GM12878 (cell line): Measurements from ENCODE around the gene RAP1B. TPM values are rescaled to one million over a fixed set of nuclear protein-coding genes. Genes with fewer than 3 reads are reported as not detected.

Source experiments
- ATAC-seq: fragments of 200-7000 bp; cut with Tn5 transposase; 3 replicates; pipeline ENCODE4 v1.9.1; 2020; ENCODE audit warnings: mild to moderate bottlenecking, moderate library complexity
- BruUV-seq: library from RNA; stranded (reverse); fragments of 400-500 nt; replicated peaks from 2 replicates; lab custom pipeline; 2021; lab: Mats Ljungman, UMichigan
- CTCF ChIA-PET: fragments of 300-600 bp; sonication (Branson Sonifier 250); formaldehyde crosslinking; extraction: SDS; loops from one replicate; lab custom pipeline; 2021; ENCODE audit warnings: inconsistent platforms; lab: Yijun Ruan, JAX
- POLR2A ChIA-PET: fragments of 350-600 bp; formaldehyde crosslinking; extraction: SDS; loops from one replicate; lab custom pipeline; 2021; ENCODE audit warnings: inconsistent platforms; lab: Charles Lee
- RAD21 ChIA-PET: fragments of 300-600 bp; sonication (Branson Sonifier 250); formaldehyde crosslinking; loops from one replicate; lab custom pipeline; 2023; ENCODE audit warnings: antibody characterized with exemption; ENCODE audit not compliant: unreplicated experiment; lab: Charles Lee
- SMC1A ChIA-PET: fragments of 300-600 bp; sonication (Branson Sonifier 250); formaldehyde crosslinking; loops from one replicate; lab custom pipeline; 2023; ENCODE audit not compliant: unreplicated experiment, uncharacterized antibody; lab: Charles Lee
- DNase-seq: peaks from one replicate; pipeline ENCODE4 v3.0.0-alpha.2; 2011; ENCODE audit warnings: low read depth, low spot score
- FAIRE-seq: peaks from 3 replicates; lab custom pipeline; 2011; peaks lifted over from hg19 to GRCh38; lab: Jason Lieb, UNC
- H2AFZ ChIP-seq: 2 replicates; pipeline ENCODE4 v1.6.0; 2011; ENCODE audit warnings: low read depth, low read length, control low read depth; ENCODE audit not compliant: control insufficient read depth
- H3K27ac ChIP-seq: 2 replicates; pipeline ENCODE4 v1.5.1; 2011; ENCODE audit warnings: control low read depth; ENCODE audit not compliant: control insufficient read depth, insufficient read depth
- H3K27me3 ChIP-seq, 2 experiments: replicated peaks in 1 of 2; 2 replicates each; pipeline versions ENCODE4 v1.6.0 to v1.6.1; 2011; ENCODE audit warnings: low read length in 1 of 2; ENCODE audit not compliant: control insufficient read depth in 2 of 2, insufficient read depth in 2 of 2
- H3K36me3 ChIP-seq, 2 experiments: 2 replicates each; pipeline ENCODE4 v1.5.1; 2011; ENCODE audit warnings: low read length in 1 of 2; ENCODE audit not compliant: control insufficient read depth in 2 of 2, insufficient read depth in 2 of 2
- H3K4me1 ChIP-seq: 2 replicates; pipeline ENCODE4 v1.6.1; 2011; ENCODE audit warnings: mild to moderate bottlenecking, low read length, moderate library complexity, mixed read lengths; ENCODE audit not compliant: control insufficient read depth, insufficient read depth
- H3K4me2 ChIP-seq: 2 replicates; pipeline ENCODE4 v1.6.0; 2011; ENCODE audit warnings: control low read depth; ENCODE audit not compliant: control insufficient read depth, insufficient read depth
- H3K4me3 ChIP-seq: fragments of 200-600 bp; sonication (generic); 2 replicates; pipeline ENCODE4 v1.5.1; 2016
- H3K79me2 ChIP-seq: 2 replicates; pipeline ENCODE4 v1.6.0; 2011; ENCODE audit warnings: low read length; ENCODE audit not compliant: control insufficient read depth, insufficient read depth
- H3K9ac ChIP-seq: 2 replicates; pipeline ENCODE4 v1.8.0; 2011; ENCODE audit warnings: low read length, control low read depth, mixed read lengths; ENCODE audit not compliant: control insufficient read depth, insufficient read depth
- H3K9me3 ChIP-seq: replicated peaks from 3 replicates; pipeline ENCODE4 v1.5.1; 2011; ENCODE audit warnings: mild to moderate bottlenecking, low read length; ENCODE audit not compliant: control insufficient read depth, insufficient read depth
- H4K20me1 ChIP-seq: 2 replicates; pipeline ENCODE4 v1.6.0; 2011; ENCODE audit not compliant: control insufficient read depth, insufficient read depth
- ATF3 ChIP-seq: IDR thresholded peaks from 2 replicates; pipeline ENCODE4 v1.6.1; 2011; ENCODE audit warnings: low read depth, mild to moderate bottlenecking, low read length, moderate library complexity, borderline replicate concordance; ENCODE audit errors: extremely low read depth
- BMI1 ChIP-seq: fragments of 450-650 bp; IDR thresholded peaks from 2 replicates; pipeline ENCODE4 v1.6.1; 2016; ENCODE audit warnings: mild to moderate bottlenecking, moderate library complexity, borderline replicate concordance
- CHD2 ChIP-seq: IDR thresholded peaks from 2 replicates; pipeline ENCODE4 v1.6.1; 2011; ENCODE audit warnings: low read depth, low read length, improper control_type of control experiment, borderline replicate concordance
- ETV6 ChIP-seq, 2 experiments: fragments of 450-650 bp in 1 of 2; IDR thresholded peaks in 1 of 2; conservative IDR thresholded peaks in 1 of 2; 2 replicates each; pipeline ENCODE4 v1.6.1; 2014; ENCODE audit warnings: antibody characterized with exemption in 1 of 2, borderline replicate concordance in 1 of 2, low read depth in 1 of 2, mild to moderate bottlenecking in 1 of 2, moderate library complexity in 1 of 2
- GABPA ChIP-seq: IDR thresholded peaks from 2 replicates; pipeline ENCODE4 v1.6.1; 2014; ENCODE audit warnings: antibody characterized with exemption, low read depth, mild to moderate bottlenecking, inconsistent platforms
- IRF3 ChIP-seq: fragments of 450-650 bp; IDR thresholded peaks from 2 replicates; pipeline ENCODE4 v1.6.1; 2014; ENCODE audit warnings: mild to moderate bottlenecking
- MYB ChIP-seq: fragments of 150-350 bp; IDR thresholded peaks from 2 replicates; pipeline ENCODE4 v1.6.1; 2014; ENCODE audit warnings: mild to moderate bottlenecking, low read depth, low read length, borderline replicate concordance
- MYC ChIP-seq: IDR thresholded peaks from 2 replicates; pipeline ENCODE4 v1.6.1; 2011; ENCODE audit warnings: mild to moderate bottlenecking, low read length, moderate library complexity, inconsistent platforms; ENCODE audit not compliant: insufficient read depth, insufficient replicate concordance, insufficient read length, severe bottlenecking
- NR2C2 ChIP-seq: IDR thresholded peaks from 2 replicates; pipeline ENCODE4 v1.6.1; 2011; ENCODE audit warnings: borderline replicate concordance, low read depth; ENCODE audit not compliant: control insufficient read depth, insufficient read length
- SP1 ChIP-seq: IDR thresholded peaks from one replicate; pipeline ENCODE4 v1.6.1; 2011; ENCODE audit warnings: low read depth, low read length
- TAF1 ChIP-seq: IDR thresholded peaks from 2 replicates; pipeline ENCODE4 v1.6.1; 2011; ENCODE audit warnings: mild to moderate bottlenecking, low read depth, low read length, borderline replicate concordance
- TARDBP ChIP-seq: IDR thresholded peaks from 2 replicates; pipeline ENCODE4 v1.6.1; 2016; ENCODE audit warnings: borderline replicate concordance
- ZBED1 ChIP-seq: IDR thresholded peaks from 2 replicates; pipeline ENCODE4 v1.6.1; 2016; ENCODE audit warnings: borderline replicate concordance
- ZBTB40 ChIP-seq: fragments of 450-650 bp; IDR thresholded peaks from 2 replicates; pipeline ENCODE4 v1.6.1; 2016; ENCODE audit warnings: mild to moderate bottlenecking, moderate library complexity, borderline replicate concordance
- WGBS: methylation state at CpG from one replicate; pipeline ENCODE4 v1.1.6; 2016; ENCODE audit warnings: low lambda C conversion rate; ENCODE audit not compliant: insufficient replicate concordance, insufficient coverage; ENCODE audit errors: missing lambda C conversion rate; 5-methylcytosine and 5-hydroxymethylcytosine counted together
- in situ Hi-C: fragments of 300-500 bp; cut with MboI; formaldehyde crosslinking; loops from 9 replicates; pipeline ENCODE4 v1.14.3; 2018; ENCODE audit warnings: mixed read lengths
- intact Hi-C: fragments of 100-400 bp; cut with micrococcal nuclease; formaldehyde crosslinking; loops from one replicate; pipeline ENCODE4 v1.14.2; 2022; ENCODE audit not compliant: unreplicated experiment
- polyA plus RNA-seq, 11 experiments: library from polyadenylated mRNA; depleted of rRNA in 4 of 11; unstranded in 6 of 11; stranded (reverse) in 5 of 11; fragments of >200 nt; fragmentation: Nextera tagmentation in 4 of 11; fragmentation: Illumina TruSeq in 1 of 11; extraction: Ambion mirVana in 4 of 11; extraction: Trizol in 1 of 11; gene quantifications; 1 replicate in 1 of 11; 2 replicates in 10 of 11; pipeline versions ENCODE4 v1.2.1 to v1.2.3, GENCODE V29; 2011 to 2016; ENCODE audit warnings: inconsistent platforms in 2 of 11, missing spikeins in 2 of 11, low read depth in 1 of 11
- total RNA-seq, 4 experiments: library from RNA; depleted of rRNA in 3 of 4; stranded (reverse); fragments of >200 nt in 3 of 4; fragmentation: Illumina TruSeq in 1 of 4; extraction: Trizol in 1 of 4; gene quantifications; 2 replicates each; pipeline versions ENCODE4 v1.2.1 to v1.2.3, GENCODE V29; 2013 to 2021

Gene RAP1B
- total and polyA plus RNA-seq, 10 of the 15 experiments (the other 5 are each of a cell fraction or from before 2014, with no cell fraction given), result 88.9 to 219 (median 127) TPM

- CTCF ChIA-PET, result no interaction called here
- no peak overlapping the region for H3K4me2 ChIP-seq
- BruUV-seq, result no TSS peak
- H3K27ac ChIP-seq, result no peak overlapping the region
- FAIRE-seq (no peak), ATAC-seq (no peak), DNase-seq (no peak)
- RAD21 ChIA-PET, result no interaction called here
- H2AFZ ChIP-seq, result no peak overlapping the region
- POLR2A ChIA-PET, result no interaction called here
- 94% methylated on average over 6 of the region's 6 CpGs for WGBS
- SMC1A ChIA-PET, result no interaction called here
- no peaks in the 10 kb centered on the region for H3K36me3 ChIP-seq
- TF ChIP-seq ETV6 (conservative IDR thresholded peaks at IDR 0.05 in 1 of 2, IDR thresholded peaks at IDR 0.05 in 1 of 2; ENCODE audit: borderline replicate concordance in 1 of 2, low read depth in 1 of 2) (no peak), SP1 (no peak), MYB (no peak), ZBED1 (no peak), GABPA (no peak), ZBTB40 (no peak), IRF3 (no peak), TARDBP (no peak), NR2C2 (no peak), CHD2 (no peak), TAF1 (no peak), MYC (no peak), BMI1 (no peak), ATF3 (no peak)
- no peaks in the 10 kb centered on the region for H3K4me1 ChIP-seq
- intact Hi-C loops (no loop called here), in situ Hi-C loops (loop anchor here (25.0 kb wide), 1 partner anchor 240 kb away; no protein-coding TSS in a partner anchor)
- no peaks in the 10 kb centered on the region for H3K9me3 ChIP-seq
- H4K20me1 ChIP-seq, result no peaks in the 10 kb centered on the region
- H3K9ac ChIP-seq, result no peak overlapping the region
- H3K27me3 ChIP-seq, result no peaks in the 10 kb centered on the region
- no peak overlapping the region for H3K4me3 ChIP-seq
- no peaks in the 10 kb centered on the region for H3K79me2 ChIP-seq
These were observed 8.0 kb upstream of the RAP1B start for GRCh38 chr12:68602720-68603119.
